K562 (cell line): ENCODE measurements around the gene VRK1. TPM values are rescaled to one million over a fixed set of nuclear protein-coding genes. Genes with fewer than 3 reads are reported as not detected.

Experiments
- HOMEZ ChIP-seq: fragments of 250-450 bp; sonication (Bioruptor Pico); IDR thresholded peaks from 2 replicates; pipeline ENCODE4 v1.4.0; 2020; ENCODE audit warnings: mild to moderate bottlenecking, moderate library complexity
- JUNB ChIP-seq: fragments of 450-650 bp; formaldehyde crosslinking; conservative IDR thresholded peaks from 2 replicates; pipeline ENCODE4 v1.4.0; 2020; ENCODE audit warnings: mild to moderate bottlenecking
- NUFIP1 ChIP-seq: fragments of 450-650 bp; IDR thresholded peaks from 2 replicates; pipeline ENCODE4 v1.6.1; 2018; ENCODE audit not compliant: partially characterized antibody
- PATZ1 ChIP-seq: fragments of 250-450 bp; sonication (Bioruptor Pico); IDR thresholded peaks from 2 replicates; pipeline ENCODE4 v1.5.0; 2020; ENCODE audit warnings: mild to moderate bottlenecking, borderline replicate concordance
- SRSF1 ChIP-seq: fragments of 200-400 bp; formaldehyde crosslinking; IDR thresholded peaks from 2 replicates; pipeline ENCODE4 v1.6.1; 2017; ENCODE audit warnings: mild to moderate bottlenecking, low read depth, low read length, moderate library complexity
- TEAD4 ChIP-seq, 2 experiments: sonication (generic) in 1 of 2; formaldehyde crosslinking in 1 of 2; IDR thresholded peaks; 2 replicates each; pipeline versions ENCODE4 v1.6.1 to v1.8.0; 2012 to 2022; ENCODE audit warnings: borderline replicate concordance in 1 of 2, inconsistent platforms in 1 of 2, low read length in 1 of 2, mild to moderate bottlenecking in 1 of 2, missing genetic modification reagents in 1 of 2
- ZBTB1 ChIP-seq: sonication (generic); formaldehyde crosslinking; IDR thresholded peaks from 2 replicates; pipeline ENCODE4 v1.8.1; 2023; ENCODE audit warnings: missing genetic modification reagents, low read depth, mild to moderate bottlenecking, borderline replicate concordance
- ZBTB34 ChIP-seq: fragments of 250-450 bp; sonication (Bioruptor Pico); IDR thresholded peaks from 2 replicates; pipeline ENCODE4 v1.8.0; 2021; ENCODE audit warnings: mild to moderate bottlenecking, moderate library complexity
- ZNF407 ChIP-seq: fragments of 450-650 bp; IDR thresholded peaks from 2 replicates; pipeline ENCODE4 v1.6.1; 2016; ENCODE audit warnings: low read depth
- ZNF639 ChIP-seq, 2 experiments: fragments of 200-800 bp in 1 of 2; sonication (Bioruptor generic) in 1 of 2; sonication (generic) in 1 of 2; formaldehyde crosslinking in 1 of 2; IDR thresholded peaks in 1 of 2; conservative IDR thresholded peaks in 1 of 2; 2 replicates each; pipeline versions ENCODE4 v1.5.0 to v1.6.1; 2016 to 2020; ENCODE audit warnings: missing compliant biosample characterization in 1 of 2, missing genetic modification characterization in 1 of 2, missing genetic modification reagents in 1 of 2
- polyA plus RNA-seq, 8 experiments: library from polyadenylated mRNA; depleted of rRNA in 4 of 8; stranded (reverse) in 5 of 8; unstranded in 3 of 8; fragments of >200 nt; fragmentation: Nextera tagmentation in 2 of 8; fragmentation: Illumina TruSeq in 1 of 8; extraction: Ambion mirVana in 2 of 8; extraction: Trizol in 1 of 8; gene quantifications; 2 replicates each; pipeline versions ENCODE4 v1.2.1 to v1.2.3, GENCODE V29; 2011 to 2014; ENCODE audit warnings: inconsistent platforms in 1 of 8, missing spikeins in 1 of 8
- total RNA-seq, 7 experiments: library from RNA; depleted of rRNA in 6 of 7; stranded (reverse); fragments of >200 nt in 6 of 7; fragmentation: Illumina TruSeq in 2 of 7; extraction: Trizol in 2 of 7; gene quantifications; 2 replicates each; pipeline versions ENCODE4 v1.2.1 to v1.2.3, GENCODE V29; 2011 to 2021; ENCODE audit warnings: low replicate concordance in 1 of 7

VRK1 gene
- total and polyA plus RNA-seq, 9 of the 15 experiments (the other 6 are each of a cell fraction or from before 2014, with no cell fraction given) = 83.6 to 177 (median 116) TPM

GRCh38 chr14:96756745-96757144 lies 40.4 kb upstream of the VRK1 start (continued):
- TF ChIP-seq HOMEZ (CRISPR knock-in tag) (no peak), SRSF1 (no peak), ZBTB34 (CRISPR knock-in tag) (no peak), PATZ1 (CRISPR knock-in tag) (no peak), ZNF407 (no peak), ZNF639 (CRISPR knock-in tag; conservative IDR thresholded peaks at IDR 0.05 in 1 of 2, IDR thresholded peaks at IDR 0.05 in 1 of 2) (no peak), NUFIP1 (no peak), TEAD4 (IDR thresholded peaks at IDR 0.05; ENCODE audit: low read length) (peak; percentile 80), TEAD4 (CRISPR knock-in tag; IDR thresholded peaks at IDR 0.05; ENCODE audit: borderline replicate concordance) (no peak), ZBTB1 (CRISPR knock-in tag) (no peak), JUNB (CRISPR knock-in tag) (no peak)
